Large intestine (tissue), 3 donors: ENCODE measurements around the gene DHCR24. TPM values are rescaled to one million over a fixed set of nuclear protein-coding genes. Genes with fewer than 3 reads are reported as not detected.

Experiments
- DNase-seq, 2 donors: peaks; one replicate each; pipeline versions ENCODE4 v3.0.0 to v3.0.0-alpha.2; 2013
- H3K27ac ChIP-seq: one replicate; pipeline ENCODE4 v1.5.1; 2013; ENCODE audit warnings: low read length
- H3K27me3 ChIP-seq: 2 replicates; pipeline ENCODE4 v1.6.1; 2013; ENCODE audit warnings: low read length; ENCODE audit not compliant: control insufficient read depth, insufficient read depth
- H3K36me3 ChIP-seq: 2 replicates; pipeline ENCODE4 v1.6.1; 2013; ENCODE audit warnings: low read length; ENCODE audit not compliant: control insufficient read depth, insufficient read depth
- H3K4me1 ChIP-seq: one replicate; pipeline ENCODE4 v1.6.1; 2013; ENCODE audit warnings: low read length; ENCODE audit not compliant: control insufficient read depth, insufficient read depth
- H3K4me3 ChIP-seq: one replicate; pipeline ENCODE4 v1.5.1; 2013; ENCODE audit warnings: low read length
- H3K9me3 ChIP-seq: one replicate; pipeline ENCODE4 v1.6.1; 2013; ENCODE audit warnings: mild to moderate bottlenecking, low read depth, low read length, moderate library complexity; ENCODE audit not compliant: control insufficient read depth
- WGBS: methylation state at CpG from one replicate; pipeline ENCODE4 v1.1.5; 2013; ENCODE audit warnings: low lambda C conversion rate; ENCODE audit not compliant: insufficient coverage; 5-methylcytosine and 5-hydroxymethylcytosine counted together
- polyA plus RNA-seq: library from polyadenylated mRNA; unstranded; fragments of 120-200 nt; gene quantifications from one replicate; pipeline ENCODE4 v1.2.1, GENCODE V29; 2013

The DHCR24 gene
- polyA plus RNA-seq, 1 donor = 36.0 TPM

DNA sequence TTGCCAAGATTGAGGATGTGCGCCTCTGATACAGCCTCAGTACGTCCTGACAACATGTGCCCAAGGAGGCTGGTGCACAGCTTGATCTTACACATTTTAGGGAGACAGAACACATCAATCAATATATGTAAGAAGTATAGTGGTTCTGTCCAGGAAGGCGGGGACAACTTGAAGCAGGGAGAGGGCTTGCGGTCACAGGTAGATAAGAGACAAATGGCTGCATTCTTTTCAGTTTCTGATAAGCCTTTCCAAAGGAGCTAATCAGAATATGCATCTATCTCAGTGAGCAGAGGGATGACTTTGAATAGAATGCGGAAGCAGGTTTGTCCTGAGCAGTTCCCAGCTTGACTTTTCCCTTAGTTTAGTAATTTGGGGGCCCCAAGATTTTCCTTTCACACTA, 10.2 kb downstream of the DHCR24 start:
- Histone ChIP-seq H3K36me3 (peaks cover 25% of the 10 kb centered on the region), H3K9me3 (peaks cover 8% of the 10 kb centered on the region), H3K4me1 (no peaks in the 10 kb centered on the region), H3K4me3 (no peak overlapping the region), H3K27ac (no peak overlapping the region), H3K27me3 (no peaks in the 10 kb centered on the region)
- no peak for DNase-seq
- 60% methylated on average over 1 of the region's 5 CpGs for WGBS

DNA sequence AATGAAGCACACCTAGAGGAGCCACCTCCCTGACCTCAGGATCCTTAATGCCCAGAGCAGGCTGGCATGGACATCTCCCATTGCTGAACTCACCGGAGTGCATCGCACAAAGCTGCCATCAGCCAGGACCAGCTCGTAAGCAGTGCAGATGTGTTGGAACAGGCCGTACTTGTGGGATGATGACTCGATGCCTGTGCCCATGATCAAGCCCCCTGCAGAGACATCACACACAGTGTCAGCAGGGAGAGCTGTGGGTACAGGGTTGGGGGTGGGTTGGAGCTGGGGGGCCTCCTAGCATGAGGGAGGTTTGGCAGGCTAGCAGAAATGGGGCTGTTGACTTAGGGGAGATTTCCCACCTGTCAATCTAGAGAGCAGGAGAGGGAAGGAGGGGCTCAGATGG, 12.0 kb downstream of the DHCR24 start:
- Histone ChIP-seq H3K4me1 (no peaks in the 10 kb centered on the region), H3K4me3 (no peak overlapping the region), H3K36me3 (peaks cover 31% of the 10 kb centered on the region), H3K27me3 (no peaks in the 10 kb centered on the region), H3K9me3 (peaks cover 4% of the 10 kb centered on the region), H3K27ac (no peak overlapping the region)
- DNase-seq = no peak
- WGBS = no CpG with 5 or more reads among the region's 5 CpGs

DNA sequence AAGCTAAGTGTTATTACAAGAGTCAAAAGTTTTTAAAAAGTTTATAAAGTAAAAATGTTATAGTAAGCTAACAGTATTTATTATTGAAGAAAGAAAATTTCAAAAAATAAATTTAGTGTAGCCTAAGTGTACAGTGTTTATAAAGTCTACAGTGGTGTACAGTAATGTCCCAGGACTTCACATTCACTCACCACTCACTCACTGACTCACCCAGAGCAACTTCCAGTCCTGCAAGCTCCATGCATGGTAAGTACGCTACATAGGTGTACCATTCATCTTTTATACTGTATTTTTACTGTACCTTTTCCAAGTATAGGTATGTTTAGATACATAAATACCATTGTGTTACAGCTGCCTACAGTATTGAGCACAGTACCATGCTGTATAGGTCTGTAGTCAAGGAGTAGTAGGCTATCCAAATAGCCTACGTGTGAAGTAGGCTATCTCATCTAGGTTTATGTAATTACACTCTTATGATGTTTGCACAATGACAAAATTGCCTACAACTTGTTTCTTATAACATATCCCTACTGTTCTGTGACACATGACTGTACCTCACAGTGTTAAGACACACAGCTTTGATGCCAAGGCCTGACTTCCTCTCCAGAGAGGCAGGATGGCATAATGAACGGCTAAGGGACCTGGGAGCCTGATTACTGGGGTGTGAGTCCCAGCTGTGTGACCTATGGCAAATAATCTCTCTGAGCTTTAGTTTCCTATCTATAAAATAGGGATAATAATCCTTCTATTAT, 12.7 kb downstream of the DHCR24 start:
- WGBS = no CpG with 5 or more reads among the region's 3 CpGs
- DNase-seq = peak in 1 of 2 donors; percentile 32
- H3K4me1 ChIP-seq = peaks cover 5% of the 10 kb centered on the region
- peaks cover 4% of the 10 kb centered on the region for H3K9me3 ChIP-seq
- no peak overlapping the region for H3K4me3 ChIP-seq
- no peaks in the 10 kb centered on the region for H3K27me3 ChIP-seq
- no peak overlapping the region for H3K27ac ChIP-seq
- H3K36me3 ChIP-seq = peaks cover 31% of the 10 kb centered on the region

DNA sequence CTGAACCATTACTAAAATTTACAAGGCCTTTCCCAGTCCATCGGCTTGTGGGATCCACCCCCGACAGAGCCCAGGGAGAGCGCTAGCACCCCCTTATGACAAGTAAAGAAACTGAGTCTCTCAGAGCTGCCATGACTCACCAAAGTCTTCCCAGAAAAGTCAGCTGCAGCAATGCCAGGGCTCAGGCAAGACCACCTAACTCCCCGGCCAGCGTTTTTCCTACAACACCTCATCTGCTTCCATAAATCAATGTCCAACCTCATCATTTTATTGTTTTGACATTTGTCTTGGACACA, 15.0 kb downstream of the DHCR24 start:
- Histone ChIP-seq H3K36me3 (peaks cover 29% of the 10 kb centered on the region), H3K27ac (no peak overlapping the region), H3K27me3 (no peaks in the 10 kb centered on the region), H3K4me1 (peaks cover 16% of the 10 kb centered on the region), H3K4me3 (no peak overlapping the region), H3K9me3 (no peaks in the 10 kb centered on the region)
- WGBS = 90% methylated on average over 2 of the region's 5 CpGs
- no peak for DNase-seq

DNA sequence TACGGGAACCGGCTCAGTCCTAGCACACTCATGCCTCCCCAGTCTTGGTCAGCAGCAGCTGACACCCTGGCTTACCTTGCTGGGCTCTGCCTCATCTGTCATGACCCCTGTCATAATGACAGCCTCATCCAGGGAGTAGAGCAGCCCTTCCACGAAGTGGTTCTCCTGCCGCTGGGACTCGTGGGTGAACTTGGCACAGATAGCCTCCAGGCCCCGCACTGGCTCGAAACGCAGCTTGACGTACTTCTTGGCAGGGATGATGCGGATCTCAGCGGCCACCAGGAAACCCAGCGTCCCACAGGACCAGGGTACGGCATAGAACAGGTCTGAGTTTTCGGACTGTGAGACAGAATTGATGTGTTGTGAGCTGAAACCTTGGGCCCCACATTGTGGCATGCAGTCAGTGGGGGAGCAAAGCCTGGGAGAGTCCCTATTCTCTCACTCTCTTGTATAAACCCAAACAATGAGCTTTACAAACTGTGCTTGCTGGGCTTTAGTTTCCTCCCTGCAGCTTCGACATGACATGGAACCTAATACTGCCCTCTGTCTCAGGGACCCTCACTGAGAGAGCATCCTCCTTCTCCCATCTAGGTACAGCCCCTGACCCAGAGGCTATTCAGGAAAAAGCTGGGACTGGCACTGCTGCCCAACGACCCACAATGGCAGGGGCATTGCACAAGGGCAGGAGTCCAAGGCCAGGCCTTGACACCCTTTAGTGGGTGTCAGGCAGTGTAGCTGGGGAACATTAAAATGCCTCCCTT, 15.5 kb downstream of the DHCR24 start:
- H3K4me3 ChIP-seq = no peak overlapping the region
- WGBS = no CpG with 5 or more reads among the region's 16 CpGs
- no peak for DNase-seq
- H3K36me3 ChIP-seq = peaks cover 29% of the 10 kb centered on the region
- no peaks in the 10 kb centered on the region for H3K9me3 ChIP-seq
- no peak overlapping the region for H3K27ac ChIP-seq
- H3K27me3 ChIP-seq = no peaks in the 10 kb centered on the region
- peaks cover 21% of the 10 kb centered on the region for H3K4me1 ChIP-seq

DNA sequence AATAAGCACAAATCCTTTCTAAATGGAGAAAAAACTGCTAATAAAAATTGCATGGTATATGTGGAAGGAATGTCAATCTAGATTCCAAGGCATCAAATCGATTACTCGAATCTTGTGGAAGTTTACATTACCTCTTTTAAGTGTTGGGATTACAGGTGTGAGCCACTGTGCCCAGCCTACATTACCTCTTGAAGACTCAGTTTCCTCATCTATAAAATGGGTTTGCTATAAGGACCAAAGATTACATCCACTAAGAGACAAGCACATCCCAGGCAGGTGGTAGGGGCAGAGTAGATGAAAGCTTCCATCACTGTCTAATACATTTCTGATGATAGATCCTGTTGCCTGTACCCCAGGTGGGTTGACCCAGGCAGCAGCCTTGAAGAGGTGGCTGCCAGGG, 16.1 kb downstream of the DHCR24 start:
- H3K36me3 ChIP-seq = peaks cover 27% of the 10 kb centered on the region
- no peak overlapping the region for H3K27ac ChIP-seq
- WGBS = no CpG with 5 or more reads among the region's 2 CpGs
- H3K27me3 ChIP-seq = no peaks in the 10 kb centered on the region
- H3K4me3 ChIP-seq = no peak overlapping the region
- DNase-seq = no peak
- H3K9me3 ChIP-seq = no peaks in the 10 kb centered on the region
- H3K4me1 ChIP-seq = peaks cover 27% of the 10 kb centered on the region

DNA sequence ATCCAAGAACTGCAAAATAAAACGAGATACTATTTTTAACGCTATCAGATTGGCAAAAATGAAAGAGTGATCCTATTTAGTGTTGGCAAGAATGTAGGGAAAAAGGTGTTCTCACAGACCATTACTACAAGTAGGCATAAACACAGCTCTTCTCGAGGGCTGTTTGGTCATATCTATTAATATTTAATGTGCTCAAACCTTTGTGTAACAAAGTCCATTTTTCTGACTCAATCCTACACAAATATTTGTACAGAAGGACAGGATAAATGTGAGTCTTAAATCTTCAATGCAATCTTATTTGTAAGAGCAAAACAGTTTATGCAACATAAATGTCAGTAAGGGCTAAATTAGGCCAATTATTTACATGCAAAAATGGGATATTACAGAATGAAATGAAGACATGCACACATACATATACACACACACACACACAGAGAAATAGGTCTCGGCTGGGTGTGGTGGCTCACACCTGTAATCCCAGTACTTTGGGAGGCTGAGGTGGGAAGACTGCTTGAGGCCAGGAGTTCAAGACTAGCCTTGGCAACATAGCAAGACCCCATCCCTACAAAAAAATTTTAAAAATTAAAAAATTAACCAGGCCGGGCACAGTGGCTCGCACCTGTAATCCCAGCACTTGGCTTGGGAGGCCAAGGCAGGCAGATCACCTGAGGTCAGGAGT, 17.7 kb downstream of the DHCR24 start:
- no peaks in the 10 kb centered on the region for H3K27me3 ChIP-seq
- WGBS = no CpG with 5 or more reads among the region's 6 CpGs
- H3K9me3 ChIP-seq = no peaks in the 10 kb centered on the region
- H3K4me3 ChIP-seq = no peak overlapping the region
- H3K27ac ChIP-seq = peak overlapping the region; percentile 46
- peak in 1 of 2 donors; percentile 81 for DNase-seq
- peaks cover 42% of the 10 kb centered on the region for H3K4me1 ChIP-seq
- peaks cover 23% of the 10 kb centered on the region for H3K36me3 ChIP-seq

DNA sequence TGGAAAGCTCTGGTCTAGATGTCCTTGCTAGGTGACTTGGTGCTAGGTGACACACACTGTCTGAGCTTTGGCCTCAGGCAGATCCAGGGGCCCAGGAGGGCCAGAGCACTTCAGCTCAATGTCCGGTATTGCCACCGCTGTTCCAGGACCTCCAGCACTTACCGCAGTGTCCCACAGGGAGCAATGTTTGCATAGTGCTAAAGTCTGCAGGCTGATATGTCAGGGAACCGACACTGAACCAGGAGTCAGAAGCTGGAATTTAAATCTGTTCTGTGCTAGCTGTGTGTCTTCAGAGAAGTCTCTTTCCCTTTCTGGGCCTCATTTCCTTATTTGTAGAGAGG, 19.3 kb downstream of the DHCR24 start:
- no peaks in the 10 kb centered on the region for H3K27me3 ChIP-seq
- no CpG with 5 or more reads among the region's 4 CpGs for WGBS
- H3K4me1 ChIP-seq = peaks cover 43% of the 10 kb centered on the region
- peak; percentile 70 to 91 for DNase-seq
- H3K27ac ChIP-seq = peak overlapping the region; percentile 79
- H3K36me3 ChIP-seq = peaks cover 18% of the 10 kb centered on the region
- no peak overlapping the region for H3K4me3 ChIP-seq
- H3K9me3 ChIP-seq = no peaks in the 10 kb centered on the region

DNA sequence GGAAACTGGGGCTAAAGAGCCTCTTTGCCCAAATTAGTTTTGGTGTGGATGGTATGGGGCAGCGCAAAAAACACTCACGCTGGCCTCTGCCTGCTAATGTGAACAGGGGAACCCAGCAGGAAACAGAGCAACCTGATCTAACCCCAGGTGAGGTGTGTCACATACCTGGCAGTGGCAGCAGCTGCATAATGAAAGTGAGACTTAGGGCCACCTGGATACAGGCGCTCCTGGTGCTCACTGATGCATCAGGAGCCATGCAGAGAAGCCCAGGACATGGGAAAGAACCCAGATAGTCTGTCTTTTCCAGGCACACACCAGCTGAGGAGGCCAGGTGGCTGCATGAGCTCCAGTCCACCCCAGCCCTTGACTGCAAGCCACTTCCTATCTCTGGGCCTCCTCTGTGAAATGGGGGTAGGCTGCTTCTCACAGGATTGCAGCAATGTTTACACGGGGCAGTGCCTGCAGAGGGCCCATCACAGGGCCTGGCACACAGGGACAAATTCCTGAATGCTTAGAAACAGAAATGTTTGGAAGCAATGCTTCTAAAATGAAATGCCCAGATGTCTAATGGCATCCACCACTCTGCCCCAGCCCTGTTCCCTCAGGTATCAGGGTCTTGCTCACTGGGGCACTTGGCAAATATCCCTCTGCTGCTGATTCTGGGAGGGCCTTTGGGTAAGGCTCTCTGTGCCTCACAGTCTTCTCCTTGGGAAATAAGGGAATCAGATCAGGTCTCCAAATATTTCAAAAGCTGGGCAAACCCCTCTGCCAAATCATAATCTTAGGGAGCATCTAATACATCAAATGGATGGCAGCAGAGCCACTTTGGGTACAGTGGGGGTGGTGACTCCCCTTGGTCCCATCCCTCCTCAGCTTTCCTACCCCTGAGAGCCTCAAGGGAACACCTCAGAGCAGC, 19.9 kb downstream of the DHCR24 start:
- Histone ChIP-seq H3K27ac (peak overlapping the region; percentile 79), H3K4me1 (peaks cover 43% of the 10 kb centered on the region), H3K36me3 (peaks cover 17% of the 10 kb centered on the region), H3K9me3 (no peaks in the 10 kb centered on the region), H3K27me3 (no peaks in the 10 kb centered on the region), H3K4me3 (no peak overlapping the region)
- DNase-seq = peak; percentile 60 to 83
- WGBS = no CpG with 5 or more reads among the region's 4 CpGs
